HUES64 (cell line): ENCODE data around the gene LCOR.

ENCODE experiments used
- H3K27ac ChIP-seq: 2 replicates; pipeline ENCODE4 v1.7.0; 2013; ENCODE audit warnings: low read depth, low read length, inconsistent platforms
- H3K27me3 ChIP-seq: 2 replicates; pipeline ENCODE4 v1.6.1; 2013; ENCODE audit warnings: mild to moderate bottlenecking, low read length; ENCODE audit not compliant: insufficient read depth
- H3K36me3 ChIP-seq: 2 replicates; pipeline ENCODE4 v1.6.1; 2013; ENCODE audit warnings: mild to moderate bottlenecking, low read length; ENCODE audit not compliant: insufficient read depth
- H3K4me1 ChIP-seq: 2 replicates; pipeline ENCODE4 v1.6.1; 2013; ENCODE audit warnings: mild to moderate bottlenecking, low read length, moderate library complexity; ENCODE audit not compliant: insufficient read depth
- H3K4me3 ChIP-seq: 2 replicates; pipeline ENCODE4 v1.5.1; 2013; ENCODE audit warnings: mild to moderate bottlenecking, low read length, moderate library complexity
- H3K9ac ChIP-seq: 2 replicates; pipeline ENCODE4 v1.6.1; 2013; ENCODE audit warnings: mild to moderate bottlenecking, low read depth, low read length
- H3K9me3 ChIP-seq: 2 replicates; pipeline ENCODE4 v1.6.1; 2013; ENCODE audit warnings: low read depth, low read length; ENCODE audit not compliant: insufficient read depth
- WGBS: fragments of 150-250, 120-280 bp; methylation state at CpG from one replicate; pipeline ENCODE4 v1.1.7; 2013; ENCODE audit warnings: missing lambda C conversion rate; 5-methylcytosine and 5-hydroxymethylcytosine counted together

Gene LCOR

DNA sequence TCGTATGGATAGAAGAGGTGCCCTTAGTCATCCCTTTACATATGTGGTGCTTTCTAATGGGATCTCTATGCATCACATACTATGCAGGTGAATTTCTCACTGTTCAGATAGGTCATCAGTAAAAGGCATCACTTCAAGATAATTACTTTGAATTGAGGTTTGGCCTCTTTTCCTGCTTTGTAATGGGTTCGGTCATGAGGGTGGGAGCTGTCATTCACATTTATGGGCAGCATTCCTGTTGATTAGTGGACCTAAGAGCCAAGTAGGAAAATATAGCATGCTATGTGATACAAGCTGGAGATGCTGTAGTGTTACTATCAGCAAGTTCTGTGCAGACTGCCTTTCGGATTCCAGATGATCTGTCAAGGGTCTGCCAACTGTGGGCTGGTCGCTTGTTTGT is 156.3 kb downstream of the LCOR start:
- Histone ChIP-seq H3K4me3 (no peak overlapping the region), H3K27ac (no peak overlapping the region), H3K4me1 (peaks cover 30% of the 10 kb centered on the region), H3K9me3 (no peaks in the 10 kb centered on the region), H3K36me3 (no peaks in the 10 kb centered on the region), H3K27me3 (no peaks in the 10 kb centered on the region), H3K9ac (no peak overlapping the region)
- WGBS, result 95% methylated on average over 4 of the region's 4 CpGs

DNA sequence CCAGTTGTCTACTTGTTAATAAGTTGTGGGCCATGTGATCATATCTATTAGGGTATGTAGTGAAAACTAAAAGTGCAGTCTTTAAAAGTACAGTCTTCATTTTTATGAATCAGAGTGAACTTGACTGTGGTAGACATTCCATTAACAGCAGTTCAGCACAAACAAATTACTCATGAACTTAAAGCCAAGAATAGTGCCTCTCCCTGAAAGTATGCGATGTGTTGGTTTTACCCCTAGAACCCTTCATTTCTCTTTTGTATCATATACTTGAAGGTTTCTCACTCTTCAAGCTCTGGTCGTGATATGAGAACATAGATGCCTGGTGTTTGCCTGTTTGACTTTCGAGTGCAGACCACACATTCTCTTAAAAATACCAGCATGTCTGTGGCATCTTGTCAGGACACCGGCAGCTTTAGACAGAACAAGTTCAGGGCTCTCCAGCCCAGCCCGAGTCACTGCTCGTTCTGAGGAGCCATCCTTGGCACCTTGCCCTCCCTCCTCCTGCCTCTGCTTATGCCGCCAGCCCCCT is 159.3 kb downstream of the LCOR start:
- no peaks in the 10 kb centered on the region for H3K27me3 ChIP-seq
- H3K9me3 ChIP-seq, result no peaks in the 10 kb centered on the region
- H3K36me3 ChIP-seq, result no peaks in the 10 kb centered on the region
- H3K4me1 ChIP-seq, result 0 out of 2 replicates have a peak, but pooled peaks cover 4% of the 10 kb centered on the region
- no peak overlapping the region for H3K27ac ChIP-seq
- WGBS, result 93% methylated on average over 7 of the region's 7 CpGs
- no peak overlapping the region for H3K9ac ChIP-seq
- no peak overlapping the region for H3K4me3 ChIP-seq

DNA sequence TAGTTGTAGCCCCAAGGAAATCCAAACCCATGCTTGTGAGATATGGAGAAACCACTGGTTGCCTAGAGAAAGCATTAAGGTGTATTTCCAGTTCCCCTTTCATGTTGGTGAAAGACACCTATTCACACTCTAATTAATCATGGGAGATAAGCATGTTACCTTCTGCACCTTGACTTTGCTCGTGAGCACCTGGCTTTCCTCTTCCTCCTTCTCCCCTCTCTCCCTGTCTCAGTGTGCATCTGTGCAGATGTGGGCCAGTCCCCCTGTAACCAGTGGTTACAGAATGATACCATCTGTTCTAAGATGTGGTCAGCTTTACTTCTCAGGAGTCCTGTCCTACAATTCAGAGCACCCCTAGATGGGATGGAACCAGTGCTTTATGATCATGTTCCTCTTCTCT is 160.6 kb downstream of the LCOR start:
- WGBS, result 91% methylated on average over 1 of the region's 1 CpG
- no peaks in the 10 kb centered on the region for H3K9me3 ChIP-seq
- no peaks in the 10 kb centered on the region for H3K36me3 ChIP-seq
- no peaks in the 10 kb centered on the region for H3K27me3 ChIP-seq
- no peak overlapping the region for H3K27ac ChIP-seq
- H3K4me1 ChIP-seq, result 0 out of 2 replicates have a peak, but pooled peaks cover 4% of the 10 kb centered on the region
- H3K9ac ChIP-seq, result no peak overlapping the region
- H3K4me3 ChIP-seq, result no peak overlapping the region

DNA sequence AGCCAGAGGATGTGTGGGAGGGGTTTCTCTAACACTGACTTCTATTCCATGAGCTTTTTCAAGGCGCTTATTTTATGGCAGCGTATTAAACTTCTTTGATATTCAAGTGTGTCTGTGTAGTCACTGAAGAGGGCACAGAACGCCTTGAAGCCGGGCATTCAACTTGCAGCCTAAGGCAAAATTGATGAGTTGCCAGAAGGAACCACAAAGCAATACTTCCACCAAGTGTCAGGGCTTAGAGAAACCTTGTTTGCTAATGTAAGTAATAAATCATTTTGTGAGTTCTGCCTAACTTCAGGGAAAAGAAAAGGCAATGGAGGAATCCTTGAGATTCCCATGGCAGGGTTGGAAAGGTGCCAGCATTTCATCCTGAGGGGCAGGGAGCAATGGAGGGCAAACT is 163.8 kb downstream of the LCOR start:
- no peaks in the 10 kb centered on the region for H3K9me3 ChIP-seq
- no peak overlapping the region for H3K4me3 ChIP-seq
- WGBS, result 96% methylated on average over 4 of the region's 4 CpGs
- 0 out of 2 replicates have a peak, but pooled peaks cover 4% of the 10 kb centered on the region for H3K4me1 ChIP-seq
- H3K27me3 ChIP-seq, result no peaks in the 10 kb centered on the region
- H3K36me3 ChIP-seq, result no peaks in the 10 kb centered on the region
- no peak overlapping the region for H3K27ac ChIP-seq
- H3K9ac ChIP-seq, result no peak overlapping the region

DNA sequence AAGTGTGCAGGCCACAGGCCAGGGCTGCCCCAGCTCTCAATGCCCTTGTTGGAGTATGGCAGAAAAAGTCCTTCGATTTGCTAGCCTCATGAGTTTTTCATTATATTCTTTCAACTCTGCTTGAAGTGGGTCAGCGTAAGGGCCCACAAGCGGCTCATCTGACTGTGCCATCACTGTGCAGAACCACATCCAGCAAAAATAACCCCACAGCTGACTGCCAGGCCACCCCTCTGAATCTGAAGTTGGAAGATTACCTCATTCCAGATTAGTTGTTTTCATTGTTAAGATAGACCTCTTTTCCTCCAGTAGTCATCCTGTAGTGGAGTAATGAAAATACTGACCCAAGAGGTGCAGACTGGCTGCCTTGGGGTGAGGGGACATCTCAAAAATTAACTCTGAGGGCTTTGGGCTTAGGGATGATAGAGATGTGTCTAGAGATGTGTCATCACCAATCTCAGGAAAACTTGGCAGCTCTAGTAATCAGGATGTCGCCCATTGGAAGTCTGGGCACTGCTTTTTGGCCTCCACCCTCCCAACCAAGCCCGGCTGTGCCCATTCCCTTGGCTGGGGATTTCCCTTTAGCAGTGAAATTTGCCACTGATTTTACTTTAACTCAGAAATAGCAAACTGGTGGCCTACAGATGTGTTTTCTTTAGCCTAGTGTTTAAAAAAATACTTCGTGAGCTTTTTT is 164.3 kb downstream of the LCOR start:
- H3K9ac ChIP-seq, result no peak overlapping the region
- no peaks in the 10 kb centered on the region for H3K9me3 ChIP-seq
- H3K27me3 ChIP-seq, result no peaks in the 10 kb centered on the region
- H3K4me1 ChIP-seq, result 0 out of 2 replicates have a peak, but pooled peaks cover 4% of the 10 kb centered on the region
- 97% methylated on average over 6 of the region's 6 CpGs for WGBS
- H3K4me3 ChIP-seq, result no peak overlapping the region
- no peak overlapping the region for H3K27ac ChIP-seq
- H3K36me3 ChIP-seq, result no peaks in the 10 kb centered on the region

DNA sequence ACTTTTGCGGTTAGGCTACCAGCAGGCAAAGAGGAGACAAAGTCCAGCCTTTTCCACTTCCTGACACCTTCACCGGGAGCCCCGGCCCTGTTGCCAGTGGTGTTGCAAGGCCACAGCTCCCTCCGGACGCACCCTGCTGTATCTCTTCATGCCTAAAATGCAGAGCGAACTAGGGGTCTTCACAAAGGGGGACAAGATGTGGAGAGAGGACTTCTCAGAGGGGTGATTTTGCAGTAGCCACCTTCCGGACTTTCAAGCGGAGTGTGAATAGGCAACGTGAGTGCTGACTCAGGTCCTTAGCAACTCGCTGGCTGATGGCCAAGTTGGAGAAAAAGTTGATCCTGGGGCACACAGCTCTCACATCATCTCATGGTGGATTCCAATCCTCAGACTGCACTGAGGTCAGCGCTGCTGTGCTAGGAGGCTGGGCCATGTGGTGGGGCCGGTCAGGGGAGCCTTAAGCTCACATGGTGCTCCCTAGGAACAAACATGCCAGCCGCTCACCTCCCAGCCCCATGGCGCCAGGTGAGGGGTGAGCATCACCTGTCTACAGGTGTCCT is 166.3 kb downstream of the LCOR start:
- Histone ChIP-seq H3K9me3 (no peaks in the 10 kb centered on the region), H3K9ac (no peak overlapping the region), H3K4me3 (no peak overlapping the region), H3K27me3 (no peaks in the 10 kb centered on the region), H3K36me3 (no peaks in the 10 kb centered on the region), H3K27ac (no peak overlapping the region), H3K4me1 (no peaks in the 10 kb centered on the region)
- WGBS, result 96% methylated on average over 14 of the region's 14 CpGs

DNA sequence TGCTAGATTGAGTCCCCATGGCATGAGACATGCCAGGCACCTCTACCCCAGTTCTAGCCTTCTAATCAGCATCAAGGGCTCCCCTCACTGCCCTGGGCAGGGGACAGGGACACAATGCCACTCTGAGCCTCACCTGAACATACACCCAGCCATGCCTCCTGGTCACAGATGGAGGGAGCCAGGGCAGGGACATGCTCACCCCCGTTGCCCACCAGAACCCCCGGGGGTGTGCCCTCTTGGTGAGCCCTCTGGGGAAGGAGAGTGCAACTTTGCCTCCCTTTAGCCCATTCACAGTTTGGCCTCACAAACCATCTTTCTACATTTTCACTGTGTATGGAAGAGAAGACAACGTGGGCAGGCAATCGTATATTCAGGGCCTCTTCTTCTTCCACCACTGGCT is 167.2 kb downstream of the LCOR start:
- Histone ChIP-seq H3K36me3 (no peaks in the 10 kb centered on the region), H3K4me3 (no peak overlapping the region), H3K27ac (no peak overlapping the region), H3K9me3 (no peaks in the 10 kb centered on the region), H3K27me3 (no peaks in the 10 kb centered on the region), H3K9ac (no peak overlapping the region), H3K4me1 (no peaks in the 10 kb centered on the region)
- WGBS, result 97% methylated on average over 4 of the region's 4 CpGs

DNA sequence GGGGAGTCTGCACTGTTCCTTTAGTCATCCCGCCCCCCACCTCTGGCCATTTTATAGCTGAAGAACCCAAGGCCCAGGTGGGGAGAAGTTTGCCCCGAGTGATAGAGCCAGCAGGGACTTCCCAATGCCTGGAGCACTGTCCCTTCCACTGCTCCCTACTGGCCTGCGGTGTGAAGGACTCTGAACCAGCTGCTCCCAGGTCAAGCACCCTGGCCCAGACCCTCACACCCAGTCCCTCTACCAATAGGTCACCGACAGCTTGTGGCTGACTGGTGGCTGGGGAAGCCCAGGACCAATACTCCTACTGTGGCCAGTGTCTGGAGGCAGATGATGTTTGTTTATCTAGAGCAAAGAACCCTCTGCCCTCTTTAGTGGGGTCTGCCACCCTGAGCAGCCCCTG is 167.9 kb downstream of the LCOR start:
- H3K27ac ChIP-seq, result no peak overlapping the region
- H3K27me3 ChIP-seq, result no peaks in the 10 kb centered on the region
- H3K9me3 ChIP-seq, result no peaks in the 10 kb centered on the region
- WGBS, result 90% methylated on average over 3 of the region's 4 CpGs
- H3K4me1 ChIP-seq, result no peaks in the 10 kb centered on the region
- H3K9ac ChIP-seq, result no peak overlapping the region
- no peaks in the 10 kb centered on the region for H3K36me3 ChIP-seq
- H3K4me3 ChIP-seq, result no peak overlapping the region

DNA sequence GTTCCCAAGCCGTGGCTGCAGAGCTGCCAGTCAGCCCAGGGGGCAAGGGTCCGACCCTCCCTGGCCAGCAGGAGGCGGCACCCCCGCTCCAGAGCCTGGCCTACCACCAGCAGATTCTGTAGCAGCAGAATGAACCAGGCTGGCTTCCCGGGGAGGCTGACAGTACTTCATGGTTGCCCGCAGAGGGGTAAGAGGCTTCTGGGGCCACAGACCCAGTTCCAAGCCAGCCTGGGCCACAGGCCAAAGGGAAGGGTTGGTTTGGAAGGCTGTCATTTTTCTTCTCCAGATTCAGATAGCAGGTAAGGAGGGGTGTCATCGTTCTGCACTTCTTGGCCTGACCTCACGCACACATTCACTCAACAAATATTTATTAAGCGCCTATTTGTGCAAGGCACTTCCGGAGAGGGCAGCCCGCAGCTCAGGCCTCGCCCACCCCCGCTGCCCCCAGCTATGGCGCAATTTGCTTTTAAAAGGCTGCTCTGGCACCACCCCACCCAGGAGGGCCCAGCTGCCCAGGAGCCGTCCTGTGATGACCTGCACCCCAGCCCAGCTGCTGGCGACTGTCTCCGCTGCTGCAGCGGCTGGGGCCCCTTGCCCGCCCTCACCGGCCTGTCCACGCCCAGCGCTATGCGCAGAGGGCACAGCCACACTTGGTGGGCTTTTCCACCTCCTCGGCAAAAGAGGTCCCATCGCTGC is 168.5 kb downstream of the LCOR start:
- H3K36me3 ChIP-seq, result no peaks in the 10 kb centered on the region
- no peaks in the 10 kb centered on the region for H3K4me1 ChIP-seq
- no peaks in the 10 kb centered on the region for H3K27me3 ChIP-seq
- no peaks in the 10 kb centered on the region for H3K9me3 ChIP-seq
- H3K9ac ChIP-seq, result no peak overlapping the region
- WGBS, result 90% methylated on average over 25 of the region's 25 CpGs
- H3K27ac ChIP-seq, result no peak overlapping the region
- no peak overlapping the region for H3K4me3 ChIP-seq

DNA sequence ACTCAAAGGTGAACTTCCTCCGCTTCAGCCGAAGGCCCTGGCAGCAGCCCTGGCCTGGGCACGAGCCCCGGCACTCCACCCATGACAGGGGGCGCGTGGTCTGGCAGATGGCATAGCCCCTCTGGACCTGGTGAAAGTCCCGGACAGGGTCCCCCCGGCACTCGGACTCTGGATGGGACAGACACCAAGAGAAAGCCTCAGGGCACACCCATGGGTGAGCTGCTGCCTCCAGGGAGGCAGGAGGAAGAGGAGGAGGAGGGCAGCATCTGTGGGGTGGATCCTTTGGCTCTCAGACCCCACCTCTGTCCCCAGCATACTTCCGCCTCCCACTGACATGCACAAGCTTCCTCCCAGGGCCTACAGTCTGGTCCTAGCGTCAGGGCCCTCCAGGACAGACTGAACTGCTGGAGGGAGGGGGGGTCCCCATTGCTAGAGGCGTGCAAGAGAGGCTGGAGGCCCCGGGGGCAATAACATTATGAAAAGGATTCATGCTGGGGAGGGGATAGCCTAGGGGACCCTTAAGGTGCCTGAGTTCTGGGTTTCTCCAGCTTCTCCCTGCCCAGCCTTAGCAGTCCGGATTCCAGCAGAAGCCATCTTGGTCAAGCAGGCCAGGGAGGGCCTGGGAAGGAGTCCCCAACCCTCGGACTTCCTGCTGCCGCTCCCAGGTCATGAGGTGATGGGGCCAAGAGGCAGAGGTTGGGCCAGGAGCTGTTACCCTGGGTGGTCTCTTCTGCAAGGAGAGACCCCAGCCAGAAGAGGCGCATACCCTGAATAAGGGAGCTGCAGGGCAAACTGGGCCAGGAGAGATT is 169.3 kb downstream of the LCOR start:
- no peaks in the 10 kb centered on the region for H3K4me1 ChIP-seq
- H3K4me3 ChIP-seq, result no peak overlapping the region
- H3K27ac ChIP-seq, result no peak overlapping the region
- no peaks in the 10 kb centered on the region for H3K9me3 ChIP-seq
- H3K9ac ChIP-seq, result no peak overlapping the region
- no peaks in the 10 kb centered on the region for H3K27me3 ChIP-seq
- 93% methylated on average over 17 of the region's 17 CpGs for WGBS
- H3K36me3 ChIP-seq, result no peaks in the 10 kb centered on the region

DNA sequence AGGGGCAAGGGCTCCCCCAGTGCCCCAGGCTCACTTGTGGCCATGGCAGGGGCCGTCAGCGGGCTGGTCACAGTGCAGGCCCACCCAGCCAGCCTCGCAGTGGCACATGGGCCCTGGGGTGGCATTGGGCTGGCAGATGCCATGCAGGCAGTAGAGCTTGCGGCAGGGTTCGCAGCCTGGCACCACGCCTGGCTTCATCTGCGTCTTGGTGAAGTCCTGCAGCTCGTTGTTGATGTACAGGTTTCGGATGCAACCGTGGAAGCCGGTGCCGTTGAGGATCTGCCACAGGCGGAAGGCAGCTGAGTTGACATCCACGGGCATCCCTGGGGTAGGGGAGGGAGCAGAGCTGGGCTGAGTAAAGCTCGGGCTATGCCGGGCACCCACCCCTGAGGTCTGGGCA is 170.6 kb downstream of the LCOR start:
- H3K27me3 ChIP-seq, result no peaks in the 10 kb centered on the region
- H3K27ac ChIP-seq, result no peak overlapping the region
- H3K36me3 ChIP-seq, result no peaks in the 10 kb centered on the region
- no peak overlapping the region for H3K9ac ChIP-seq
- no peaks in the 10 kb centered on the region for H3K4me1 ChIP-seq
- WGBS, result 94% methylated on average over 16 of the region's 16 CpGs
- H3K4me3 ChIP-seq, result no peak overlapping the region
- H3K9me3 ChIP-seq, result peaks cover 6% of the 10 kb centered on the region; the same call in 1 of the 2 replicates
